ENCODE data around the gene TMEM121B.

DNA sequence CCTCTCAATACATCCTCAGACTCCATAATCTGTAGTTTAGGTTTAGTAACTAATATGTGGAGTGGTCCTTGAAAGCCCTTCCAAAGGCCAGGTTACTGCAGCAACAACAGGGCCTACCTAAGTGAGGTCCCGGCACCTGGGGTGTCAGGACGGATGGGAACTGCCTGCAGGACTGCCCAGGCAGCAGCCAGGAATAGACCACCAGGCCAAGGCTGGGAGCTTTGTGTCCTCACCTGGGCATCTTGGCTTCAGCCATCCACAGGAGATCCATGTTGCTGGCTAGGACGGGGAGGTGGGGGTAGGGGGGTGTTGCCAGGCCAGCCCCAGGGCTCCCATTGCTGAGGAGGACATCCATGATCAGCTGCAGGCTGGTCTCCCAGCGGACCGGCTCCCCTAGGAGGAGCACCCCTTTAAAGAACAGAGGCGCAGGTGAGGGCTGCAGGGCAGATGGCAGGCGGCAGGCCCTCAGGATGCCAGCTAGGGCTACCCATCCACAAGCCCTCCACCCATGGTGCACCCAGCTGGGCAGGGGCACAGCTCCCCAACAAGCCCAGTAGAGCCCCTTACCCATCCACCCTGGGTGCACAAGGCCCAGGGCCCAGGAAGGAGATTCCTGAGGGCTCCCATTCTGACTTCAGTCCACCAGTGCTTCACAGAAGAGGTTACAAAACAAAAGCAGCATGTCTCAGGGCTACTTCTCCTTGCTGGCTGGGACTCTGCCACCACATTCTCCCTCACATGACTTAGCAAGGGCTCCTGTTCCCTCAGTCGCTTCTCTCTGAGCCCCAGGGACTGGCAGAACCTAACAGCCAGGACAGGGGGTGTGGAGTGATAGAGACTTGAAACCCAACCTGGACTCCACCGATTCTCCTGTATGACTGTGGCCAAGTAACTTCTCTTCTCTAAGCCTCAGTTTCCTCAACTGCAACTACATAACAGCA, 19.9 kb upstream of the TMEM121B start:
- TF ChIP-seq, protein P1, sequence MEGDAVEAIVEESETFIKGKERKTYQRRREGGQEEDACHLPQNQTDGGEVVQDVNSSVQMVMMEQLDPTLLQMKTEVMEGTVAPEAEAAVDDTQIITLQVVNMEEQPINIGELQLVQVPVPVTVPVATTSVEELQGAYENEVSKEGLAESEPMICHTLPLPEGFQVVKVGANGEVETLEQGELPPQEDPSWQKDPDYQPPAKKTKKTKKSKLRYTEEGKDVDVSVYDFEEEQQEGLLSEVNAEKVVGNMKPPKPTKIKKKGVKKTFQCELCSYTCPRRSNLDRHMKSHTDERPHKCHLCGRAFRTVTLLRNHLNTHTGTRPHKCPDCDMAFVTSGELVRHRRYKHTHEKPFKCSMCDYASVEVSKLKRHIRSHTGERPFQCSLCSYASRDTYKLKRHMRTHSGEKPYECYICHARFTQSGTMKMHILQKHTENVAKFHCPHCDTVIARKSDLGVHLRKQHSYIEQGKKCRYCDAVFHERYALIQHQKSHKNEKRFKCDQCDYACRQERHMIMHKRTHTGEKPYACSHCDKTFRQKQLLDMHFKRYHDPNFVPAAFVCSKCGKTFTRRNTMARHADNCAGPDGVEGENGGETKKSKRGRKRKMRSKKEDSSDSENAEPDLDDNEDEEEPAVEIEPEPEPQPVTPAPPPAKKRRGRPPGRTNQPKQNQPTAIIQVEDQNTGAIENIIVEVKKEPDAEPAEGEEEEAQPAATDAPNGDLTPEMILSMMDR (IDR thresholded peaks at IDR 0.05): no peak
- TF ChIP-seq POLR2A (IDR thresholded peaks at IDR 0.05): no peak

All from right lobe of liver (tissue), 4 donors.